Measurements from ENCODE around the gene ZBTB5. TPM values are rescaled to one million over a fixed set of nuclear protein-coding genes. Genes with fewer than 3 reads are reported as not detected.

The ZBTB5 gene
- total and polyA plus RNA-seq, 2 donors (not counting 3 experiments of a cell fraction or from before 2014, with no cell fraction given): 10.0 to 13.7 TPM

- no TSS peak for BruUV-seq (replicated peaks)
- Histone ChIP-seq H3K9me3 (replicated peaks; ENCODE audit: control insufficient read depth, insufficient read depth, low read length) (no peaks in the 10 kb centered on the region), H4K20me1 (replicated peaks; ENCODE audit: control insufficient read depth, extremely low read depth, insufficient read depth, low read length) (no peaks in the 10 kb centered on the region), H3K9ac (replicated peaks; ENCODE audit: extremely low read depth, insufficient read depth, low read length) (no peak overlapping the region), H3K4me3 (replicated peaks in 1 of 3; ENCODE audit: insufficient read depth in 1 of 3, low read depth in 1 of 3, low read length in 3 of 3) (no peak overlapping the region), H3K4me2 (ENCODE audit: insufficient read depth, low read length) (no peak overlapping the region), H3K9me1 (replicated peaks; ENCODE audit: control insufficient read depth, extremely low read depth, insufficient read depth, low read length) (no peaks in the 10 kb centered on the region), H3K27ac (ENCODE audit: insufficient read depth, low read depth, low read length) (no peak overlapping the region), H3K4me1 (ENCODE audit: control insufficient read depth, extremely low read depth, insufficient read depth, low read length) (no peaks in the 10 kb centered on the region), H2AFZ (ENCODE audit: low read depth, low read length) (no peak overlapping the region), H3K27me3 (ENCODE audit: control insufficient read depth in 2 of 2, insufficient read depth in 2 of 2, low read length in 2 of 2) (no peaks in the 10 kb centered on the region), H3K79me2 (ENCODE audit: control insufficient read depth, insufficient read depth, low read length) (peaks cover 2% of the 10 kb centered on the region), H3K36me3 (ENCODE audit: control insufficient read depth in 2 of 2, extremely low read depth in 1 of 2, insufficient read depth in 2 of 2, low read length in 2 of 2) (peaks cover 4 to 36% of the 10 kb centered on the region in 2 experiments)
- FAIRE-seq (no peak), DNase-seq (ENCODE audit: low read depth, low spot score) (peak; percentile 20)
- intact Hi-C loops (cut with micrococcal nuclease) (no loop called here), dilution Hi-C loops (cut with MboI; ENCODE audit: extremely low pct_ligation_motif_present, low sequenced_read_pairs) (no loop called here)
- ChIA-PET CTCF (no interaction called here), POLR2A (interaction anchor here (0.6 kb wide), 1 partner anchor 70 kb away, joined by 19 read pairs; no protein-coding TSS in a partner anchor)
- TF ChIP-seq POLR2AphosphoS5 (IDR thresholded peaks at IDR 0.05; ENCODE audit: insufficient read depth, low read depth, low read length): no peak
- TF ChIP-seq MYC (IDR thresholded peaks at IDR 0.05; ENCODE audit: low read depth, low read length): no peak
- no peak for TF ChIP-seq POLR2A (IDR thresholded peaks at IDR 0.05; ENCODE audit: low read depth, low read length)
- TF ChIP-seq JUN (IDR thresholded peaks at IDR 0.05; ENCODE audit: borderline replicate concordance, insufficient read depth, insufficient read length, low read depth): no peak
- no peak for TF ChIP-seq EZH2 (IDR thresholded peaks at IDR 0.05; ENCODE audit: borderline replicate concordance, low read depth, low read length, severe bottlenecking)
- TF ChIP-seq CTCF (IDR thresholded peaks at IDR 0.05; ENCODE audit: extremely low read depth in 1 of 2, insufficient read depth in 1 of 2, low read depth in 1 of 2, low read length in 2 of 2): no peak
- no peak for TF ChIP-seq FOS (IDR thresholded peaks at IDR 0.05; ENCODE audit: borderline replicate concordance, insufficient read depth, low read length)
These were observed 31.3 kb downstream of the ZBTB5 start for GRCh38 chr9:37433867-37434371.

All from endothelial cell of umbilical vein (primary cell).